ENCODE results near the gene PPP2R5C. TPM values are rescaled to one million over a fixed set of nuclear protein-coding genes. Genes with fewer than 3 reads are reported as not detected.

The PPP2R5C gene
- total RNA-seq, 1 donor from 2014 or later, result 155 TPM

DNA sequence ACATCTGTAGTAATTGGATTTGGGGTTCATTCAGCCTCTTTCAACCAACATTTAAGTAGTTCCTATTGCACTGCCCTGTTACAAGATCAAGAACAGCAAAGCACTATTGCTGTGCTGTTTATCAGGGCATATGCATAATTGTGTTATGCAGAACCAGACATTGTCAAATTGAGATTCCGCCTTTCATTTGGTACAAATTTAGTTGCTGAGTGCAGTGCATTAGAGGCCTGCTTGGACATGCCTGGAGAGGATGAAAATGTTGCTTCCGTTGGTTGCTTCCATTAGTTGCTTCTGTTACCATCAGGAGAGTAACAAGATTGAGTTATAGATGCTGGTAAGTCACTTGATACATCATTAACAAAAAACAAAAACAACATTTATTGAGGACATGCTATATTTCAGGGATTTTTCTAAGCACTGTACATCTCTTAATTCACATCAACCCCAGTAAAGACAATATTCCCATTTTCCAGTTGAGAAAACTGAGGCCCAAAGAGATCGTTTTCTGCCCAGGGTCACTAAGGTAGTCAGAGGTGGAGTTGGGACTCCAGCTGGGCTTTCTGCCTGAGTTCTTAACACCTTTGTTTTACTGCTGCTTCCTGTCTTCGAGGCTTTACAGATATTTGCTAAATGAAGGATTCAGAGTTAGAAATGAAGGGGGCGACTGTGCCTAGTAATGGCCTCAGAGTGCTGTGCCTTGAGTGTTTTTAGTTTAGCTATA lies 79.3 kb downstream of the PPP2R5C start:
- DNase-seq (ENCODE audit: low spot score), result no peak

DNA sequence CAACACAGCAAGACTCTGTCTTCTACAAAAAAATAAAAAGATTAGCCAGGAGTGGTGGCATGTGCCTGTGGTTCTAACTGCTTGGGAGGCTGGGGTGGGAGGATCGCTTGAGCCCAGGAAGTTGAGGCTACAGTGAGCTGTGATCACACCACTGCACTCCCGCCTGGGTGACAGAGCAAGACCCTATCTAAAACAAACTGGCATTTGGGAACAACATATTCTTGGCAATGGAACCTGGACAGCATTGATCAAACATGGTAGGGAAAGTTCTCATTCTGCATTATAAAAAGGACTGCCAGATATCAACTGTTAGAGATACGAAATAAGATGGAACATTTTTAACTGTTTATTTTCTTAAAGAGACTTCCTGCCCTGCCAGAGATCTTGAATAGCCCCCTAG lies 81.5 kb downstream of the PPP2R5C start:
- no peak for DNase-seq (ENCODE audit: low spot score)

DNA sequence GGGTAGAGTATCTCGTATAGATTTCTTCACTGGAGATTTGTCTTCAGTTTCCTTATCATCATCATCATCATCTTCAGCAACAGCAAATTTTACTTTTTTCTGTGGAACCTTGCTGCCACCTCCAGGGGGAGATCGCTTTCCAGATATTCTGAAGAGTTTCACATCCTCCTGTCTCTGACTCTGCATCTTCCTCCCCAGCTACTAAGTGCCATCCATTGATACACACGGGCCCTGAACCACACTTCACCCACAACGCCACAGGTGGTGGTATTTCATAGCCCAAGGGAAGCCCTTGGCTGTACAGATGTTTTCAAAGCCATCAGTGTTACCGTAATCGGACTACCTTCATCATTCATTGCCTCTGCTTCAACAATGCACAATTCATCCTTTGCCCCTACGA lies 82.2 kb downstream of the PPP2R5C start:
- no peak for DNase-seq (ENCODE audit: low spot score)

DNA sequence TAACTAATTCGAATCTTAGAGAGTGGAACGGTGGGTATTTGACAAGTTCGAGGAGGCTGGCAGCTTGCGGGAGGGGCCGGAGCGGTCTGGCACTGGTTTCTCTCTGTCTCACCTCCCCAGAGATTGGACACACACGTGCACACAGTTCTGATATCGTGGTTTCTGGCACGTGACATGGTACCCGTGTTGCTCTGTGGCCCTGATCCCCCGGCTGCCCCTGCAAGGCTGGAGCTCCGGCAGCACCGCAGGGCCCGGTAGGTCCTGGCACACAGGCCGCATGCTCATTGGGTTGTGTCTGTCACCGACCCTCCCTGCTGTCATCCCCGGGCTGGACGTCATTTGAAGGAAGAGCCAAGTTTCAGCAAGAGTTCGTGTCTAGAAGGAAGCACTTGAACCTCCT lies 82.7 kb downstream of the PPP2R5C start:
- DNase-seq (ENCODE audit: low spot score), result no peak

DNA sequence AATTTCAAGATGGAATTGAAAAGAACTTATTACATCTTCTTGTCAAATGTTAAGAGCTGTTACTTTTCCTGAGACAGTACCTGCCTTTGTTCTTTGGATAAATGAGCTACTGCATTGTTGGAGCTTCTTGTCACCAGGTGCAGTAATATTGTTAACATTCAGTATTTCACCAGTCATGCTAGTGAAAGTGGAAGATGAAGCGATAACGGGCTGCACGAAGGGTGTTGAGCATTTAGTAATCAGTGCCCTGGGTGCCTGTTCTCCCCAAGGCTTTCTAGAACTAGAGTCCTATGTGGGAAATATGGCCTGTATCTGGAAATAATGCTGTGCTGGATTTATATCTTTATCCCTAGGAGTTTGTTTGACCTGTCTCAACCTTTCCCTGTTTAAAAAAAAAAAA lies 83.2 kb downstream of the PPP2R5C start:
- no peak for DNase-seq (ENCODE audit: low spot score)

DNA sequence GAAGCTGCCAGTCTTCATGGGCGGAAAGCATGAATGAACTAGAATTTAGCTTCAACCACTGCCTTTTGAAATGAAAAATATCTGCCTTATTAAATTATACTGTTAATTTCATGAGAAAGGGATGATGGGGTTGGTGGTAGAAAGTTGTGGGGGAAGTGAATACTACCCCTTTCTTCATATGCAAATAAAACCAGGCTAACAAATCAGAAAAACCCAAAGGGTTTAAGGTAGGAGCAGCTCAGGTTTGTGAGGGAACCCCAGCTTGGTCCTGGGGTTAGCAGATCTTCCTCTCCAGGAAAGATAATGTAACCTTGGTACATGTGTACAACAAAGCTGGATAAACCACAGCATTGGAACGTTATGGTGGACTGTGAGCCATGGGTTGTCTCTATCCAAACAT lies 84.0 kb downstream of the PPP2R5C start:
- DNase-seq (ENCODE audit: low spot score), result no peak

DNA sequence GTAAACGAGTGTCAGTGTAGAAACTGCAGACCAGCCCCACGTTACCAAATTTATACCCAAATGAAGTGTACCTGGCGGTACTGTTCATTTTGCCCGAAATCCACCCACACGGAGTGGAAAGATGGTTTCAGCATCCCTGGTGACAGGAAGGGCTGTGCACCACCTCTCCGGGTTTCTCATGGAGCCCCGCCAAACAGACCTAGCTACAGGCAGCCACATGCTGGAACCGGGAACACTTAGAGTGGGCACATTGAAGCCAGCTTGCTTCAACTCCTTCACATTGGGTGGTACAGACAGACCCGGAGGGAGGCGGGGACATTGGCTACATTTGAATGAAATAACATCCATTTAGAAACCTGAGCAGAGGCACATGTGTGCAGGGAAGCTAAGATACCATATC lies 84.4 kb downstream of the PPP2R5C start:
- DNase-seq (ENCODE audit: low spot score), result no peak

DNA sequence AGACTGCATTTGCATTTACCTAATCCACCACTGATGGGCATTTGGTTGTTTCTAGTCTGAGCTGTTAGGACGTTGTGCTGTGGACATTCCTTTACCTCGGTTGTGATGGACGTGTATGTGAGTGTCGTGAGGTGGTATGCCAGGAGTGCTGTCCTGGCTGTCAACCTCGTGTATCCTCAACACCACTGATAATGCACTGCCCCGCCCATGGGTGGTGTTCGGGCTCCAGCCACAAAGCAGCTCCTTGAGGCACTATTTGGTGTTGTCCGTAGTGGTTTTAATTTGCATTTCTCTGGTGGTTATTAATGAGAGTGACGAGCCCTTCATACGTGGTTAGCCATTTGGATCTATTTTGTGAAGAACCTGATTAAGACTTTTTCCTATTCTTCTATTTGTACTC lies 87.6 kb downstream of the PPP2R5C start:
- DNase-seq (ENCODE audit: low spot score), result no peak

DNA sequence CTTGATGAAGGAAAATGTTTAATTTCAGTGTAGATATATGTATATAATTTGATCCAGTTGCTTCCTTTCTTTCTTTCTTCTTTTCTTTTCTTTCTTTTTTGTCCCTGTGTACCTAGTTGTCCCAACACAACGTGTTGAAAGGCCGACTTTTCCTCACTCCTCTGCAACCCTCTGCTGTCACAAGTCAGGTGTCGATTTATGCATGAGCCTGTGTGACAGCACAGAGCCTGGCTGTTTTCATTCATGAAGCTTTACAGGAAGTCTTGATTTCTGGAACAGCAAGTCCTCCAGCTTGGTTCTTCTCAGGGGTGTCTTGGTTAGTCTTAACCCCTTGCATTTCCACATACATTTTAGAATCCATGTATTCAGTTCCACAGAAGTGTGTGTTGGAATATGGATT lies 88.1 kb downstream of the PPP2R5C start:
- no peak for DNase-seq (ENCODE audit: low spot score)

DNA sequence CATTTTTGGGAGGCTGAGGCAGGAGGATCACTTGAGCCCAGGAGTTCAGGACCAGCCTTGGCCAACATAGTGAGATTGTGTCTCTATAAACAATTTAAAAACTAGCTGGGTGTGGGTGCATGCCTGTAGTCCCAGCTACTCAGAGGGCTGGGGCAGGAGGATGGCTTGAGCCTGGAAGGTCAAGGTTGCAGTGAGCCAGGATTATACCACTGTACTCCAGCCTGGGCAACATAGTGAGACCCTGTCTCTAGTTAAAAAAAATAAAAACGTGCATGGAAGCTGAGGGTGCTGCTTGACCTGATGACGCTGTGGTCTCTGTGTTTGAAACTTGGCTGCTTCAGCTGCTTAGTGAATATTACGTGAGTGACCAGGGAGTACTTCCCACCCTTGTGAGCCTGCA lies 89.7 kb downstream of the PPP2R5C start:
- DNase-seq (ENCODE audit: low spot score), result no peak

DNA sequence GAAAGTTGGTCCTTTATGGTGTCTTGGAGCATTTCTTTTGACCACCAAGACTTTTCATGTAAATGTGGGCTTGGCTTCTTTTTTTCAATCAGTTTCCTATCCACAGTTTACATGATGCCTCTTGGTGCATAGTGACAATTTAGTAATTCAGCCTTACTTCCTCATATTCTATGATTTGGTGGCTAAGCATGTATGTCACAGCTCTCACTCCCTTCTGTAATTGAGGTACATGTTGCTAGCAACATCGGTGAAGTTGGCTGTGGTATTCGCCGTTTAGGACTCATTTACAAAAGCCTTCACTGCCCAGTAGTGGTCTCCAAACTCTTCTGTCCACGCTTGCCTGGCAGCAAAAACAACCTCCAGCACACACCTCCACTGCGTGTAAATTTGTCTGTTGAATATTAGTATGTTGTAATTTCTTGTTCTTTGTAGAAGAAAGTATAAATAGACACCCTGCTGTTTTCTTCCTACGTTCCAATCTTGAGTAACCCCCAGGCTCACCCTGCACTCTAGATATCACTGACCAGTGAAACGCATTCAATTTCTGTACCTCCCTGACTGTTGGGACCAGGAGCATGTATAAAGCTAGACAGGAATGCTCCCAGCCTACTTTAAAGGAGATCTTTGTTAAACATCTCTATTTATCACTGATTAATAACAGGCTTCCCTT lies 90.4 kb downstream of the PPP2R5C start:
- no peak for DNase-seq (ENCODE audit: low spot score)

DNA sequence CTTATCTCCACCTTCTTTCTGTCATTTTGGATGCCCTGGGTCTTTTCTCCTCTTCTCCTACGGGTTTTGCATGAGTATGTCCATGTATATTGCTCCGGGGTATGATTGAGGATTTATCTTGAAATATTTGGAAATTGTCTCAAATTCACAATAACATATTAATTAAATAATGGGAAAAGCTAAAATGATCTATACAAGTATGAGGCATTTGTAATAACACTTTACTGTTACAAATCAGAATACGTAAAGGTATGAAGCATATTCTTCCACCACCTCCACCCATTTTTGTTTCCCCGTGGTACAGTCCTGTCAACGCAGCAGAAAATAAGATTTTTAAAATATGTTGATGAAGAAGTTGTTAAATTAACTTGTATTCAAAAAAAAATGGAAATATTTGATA lies 91.3 kb downstream of the PPP2R5C start:
- DNase-seq (ENCODE audit: low spot score), result no peak

DNA sequence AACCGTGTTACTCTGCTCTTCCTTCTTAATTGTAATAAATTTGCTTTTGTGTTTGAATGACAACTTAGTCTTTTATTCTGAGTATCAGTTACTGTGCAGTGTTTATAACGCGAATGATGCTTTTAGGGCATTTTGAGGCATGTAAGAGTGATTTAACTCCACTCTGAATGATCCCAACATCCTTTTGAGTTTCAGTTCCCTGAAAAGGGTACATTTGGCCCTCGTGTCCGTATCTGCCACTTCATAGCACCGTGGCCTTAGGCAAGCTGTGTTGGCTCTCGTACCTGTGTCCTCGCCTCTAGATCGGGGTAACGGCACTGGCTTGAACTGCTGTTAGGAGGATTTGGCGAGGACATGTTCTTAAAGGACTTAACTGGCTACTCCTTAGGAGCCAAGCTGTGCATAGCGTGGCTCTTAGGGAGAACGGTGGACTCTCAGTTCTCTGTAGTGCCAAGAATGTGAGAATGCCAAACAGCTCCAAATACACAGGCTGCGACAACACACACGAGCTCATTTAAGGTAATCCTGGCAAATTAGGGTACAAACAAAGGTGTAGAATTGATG lies 92.0 kb downstream of the PPP2R5C start:
- DNase-seq (ENCODE audit: low spot score), result no peak

DNA sequence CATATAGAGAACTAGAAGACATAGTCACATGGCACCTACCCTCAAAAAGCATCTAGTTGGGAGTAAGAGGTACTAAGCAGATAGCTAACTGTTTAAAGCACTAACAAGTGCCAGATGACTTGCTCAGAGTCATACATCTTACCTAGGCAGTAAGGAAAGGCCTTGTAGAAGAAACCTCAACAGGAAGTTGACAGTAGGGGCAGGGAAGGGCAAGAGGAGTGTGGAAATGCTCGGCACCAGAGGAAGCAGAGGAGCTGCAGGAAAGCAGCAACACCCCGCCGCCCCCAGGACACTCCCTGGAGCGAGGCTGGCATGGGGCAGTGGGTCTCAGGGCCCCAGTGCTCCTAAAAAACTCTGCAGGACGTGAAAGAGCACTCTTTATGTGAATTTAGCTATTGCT lies 92.9 kb downstream of the PPP2R5C start:
- DNase-seq (ENCODE audit: low spot score), result no peak

DNA sequence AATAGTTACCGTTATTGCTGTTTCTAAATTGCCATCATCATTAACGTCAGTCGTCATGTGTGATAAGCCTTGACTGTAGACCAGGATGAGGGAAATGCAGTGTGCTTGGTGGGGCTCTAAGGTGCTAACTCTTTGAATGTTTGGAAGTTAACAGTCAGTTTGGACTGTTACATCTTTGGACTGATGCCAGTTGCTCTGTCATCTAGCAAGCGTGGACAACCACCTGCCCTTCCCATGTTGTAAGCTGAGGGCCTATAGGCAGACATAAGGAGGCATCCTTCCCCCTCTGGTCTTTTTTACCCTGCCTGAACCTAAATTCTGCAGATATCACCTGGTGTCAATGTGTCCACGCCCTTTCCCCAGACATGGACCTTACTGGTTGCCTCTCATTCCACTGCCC lies 94.4 kb downstream of the PPP2R5C start:
- DNase-seq (ENCODE audit: low spot score), result no peak

DNA sequence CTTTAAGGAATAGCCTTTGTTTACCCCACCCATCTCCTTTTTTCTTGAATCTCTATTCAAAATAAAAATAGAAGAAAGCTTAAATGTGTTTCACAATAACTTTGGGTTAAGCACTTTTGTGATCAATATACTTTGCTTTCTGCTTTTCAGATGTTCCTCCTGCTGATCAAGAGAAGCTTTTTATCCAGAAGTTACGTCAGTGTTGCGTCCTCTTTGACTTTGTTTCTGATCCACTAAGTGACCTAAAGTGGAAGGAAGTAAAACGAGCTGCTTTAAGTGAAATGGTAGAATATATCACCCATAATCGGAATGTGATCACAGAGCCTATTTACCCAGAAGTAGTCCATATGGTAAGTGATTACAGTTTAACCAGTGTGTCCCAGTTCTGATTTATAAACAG lies 95.0 kb downstream of the PPP2R5C start:
- DNase-seq (ENCODE audit: low spot score), result no peak

DNA sequence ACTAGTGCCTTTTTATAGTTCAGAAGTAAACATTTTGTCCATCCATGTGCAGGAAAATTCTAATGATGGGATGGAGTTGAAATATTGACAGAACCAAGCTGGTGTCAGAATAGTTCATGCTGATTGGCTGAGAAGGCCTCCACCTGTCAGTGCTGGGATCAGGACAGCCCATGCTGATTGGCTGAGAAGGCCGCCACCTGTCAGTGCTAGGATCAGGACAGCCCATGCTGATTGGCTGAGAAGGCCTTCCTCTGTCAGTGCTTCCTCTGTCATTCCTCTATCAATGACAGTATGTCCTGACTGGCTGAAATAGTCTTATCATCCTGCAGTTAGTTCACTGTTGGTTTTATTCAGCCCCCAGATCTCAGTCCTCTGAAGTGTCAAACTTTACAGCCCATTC lies 95.7 kb downstream of the PPP2R5C start:
- DNase-seq (ENCODE audit: low spot score), result peak; percentile 20

DNA sequence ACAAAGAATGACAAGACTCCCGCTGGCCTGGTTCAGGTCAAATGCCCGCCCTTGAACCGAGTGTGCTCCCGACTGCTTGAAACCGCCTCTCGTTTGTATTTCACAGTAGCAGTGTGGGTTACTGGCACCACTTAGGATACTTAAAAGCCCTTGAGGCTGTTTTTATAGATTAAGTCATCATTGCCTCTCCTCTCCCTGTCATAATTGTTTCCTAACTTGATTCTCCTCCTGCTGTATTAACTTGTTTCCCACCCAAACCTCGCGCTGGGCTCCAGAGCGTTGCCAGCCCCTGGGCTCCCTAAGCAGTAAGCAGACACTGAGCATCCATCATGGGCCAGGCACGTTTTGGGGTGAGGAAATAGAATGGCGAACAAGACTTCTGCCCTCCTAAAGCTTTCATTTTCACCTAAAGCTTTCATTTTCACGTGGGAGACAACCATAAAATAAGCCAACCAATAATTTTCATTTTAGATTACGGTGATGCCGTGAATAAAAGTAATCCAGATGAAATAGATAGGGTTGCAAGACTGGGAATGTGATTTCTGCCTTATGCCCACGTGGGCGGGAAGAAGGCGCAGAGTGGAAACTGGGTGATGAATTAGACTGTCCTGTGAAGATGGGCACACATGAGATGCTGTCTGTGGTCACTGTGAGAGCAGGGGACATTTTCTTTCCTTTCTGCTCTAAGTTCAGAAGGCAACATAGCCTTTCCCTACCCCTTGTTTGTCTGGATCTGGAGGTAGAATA lies 97.5 kb downstream of the PPP2R5C start:
- DNase-seq (ENCODE audit: low spot score), result peak; percentile 28

DNA sequence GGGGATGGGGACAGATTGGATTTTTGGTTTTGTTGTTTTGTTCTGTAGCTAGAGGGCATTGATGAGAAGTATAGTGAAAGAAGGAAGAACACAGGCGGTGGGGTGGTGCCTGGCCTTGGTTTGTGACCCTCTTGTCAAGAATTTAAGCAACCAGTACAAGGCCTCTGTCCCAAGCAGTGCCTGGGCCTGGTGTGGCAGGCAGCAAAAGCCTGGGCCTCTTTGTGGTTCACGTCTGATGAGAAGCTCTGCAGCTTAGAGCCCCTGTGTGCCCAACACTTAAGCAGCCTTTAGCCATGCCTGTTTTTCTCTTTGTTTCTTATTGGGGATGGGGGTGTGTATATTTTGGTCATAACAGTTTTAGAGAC lies 98.0 kb downstream of the PPP2R5C start:
- DNase-seq (ENCODE audit: low spot score), result peak; percentile 38

DNA sequence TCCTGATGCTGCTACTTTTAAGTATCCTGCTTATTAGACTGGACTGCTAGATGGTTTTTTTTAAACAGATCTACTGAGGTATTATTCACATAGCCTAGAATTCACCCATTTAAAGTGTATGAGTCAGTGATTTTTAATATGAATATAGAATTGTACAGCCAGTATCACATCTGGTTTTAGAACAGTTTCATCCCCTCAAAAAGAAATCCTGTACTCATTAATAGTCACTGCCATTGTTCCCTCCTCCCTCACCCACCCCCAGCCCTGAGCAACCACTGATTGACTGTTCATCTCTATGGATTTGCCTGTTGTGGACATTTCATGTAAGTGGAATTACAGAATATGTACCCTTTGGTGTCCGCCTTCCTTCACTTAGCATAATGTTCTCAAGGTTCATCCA lies 98.4 kb downstream of the PPP2R5C start:
- peak; percentile 10 for DNase-seq (ENCODE audit: low spot score)

DNA sequence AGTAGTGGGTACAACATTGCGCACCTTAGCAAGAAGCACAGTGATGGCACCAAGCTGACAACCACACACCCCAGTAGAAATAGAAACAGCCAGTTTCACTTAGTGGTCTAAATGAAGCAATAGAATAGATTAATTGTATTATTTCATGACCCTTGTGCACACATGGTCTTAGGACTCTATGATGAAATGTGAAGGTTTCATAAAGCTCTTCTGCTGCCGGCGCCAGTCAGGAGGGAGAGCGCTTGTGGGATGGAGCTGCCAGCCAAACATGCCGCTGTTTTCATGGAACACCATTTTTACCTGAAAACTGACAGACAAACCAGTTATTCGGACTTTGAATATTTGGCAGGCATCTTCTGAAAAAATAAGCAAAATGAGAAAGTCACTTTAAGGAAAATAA lies 100.0 kb downstream of the PPP2R5C start:
- DNase-seq (ENCODE audit: low spot score), result peak; percentile 27

DNA sequence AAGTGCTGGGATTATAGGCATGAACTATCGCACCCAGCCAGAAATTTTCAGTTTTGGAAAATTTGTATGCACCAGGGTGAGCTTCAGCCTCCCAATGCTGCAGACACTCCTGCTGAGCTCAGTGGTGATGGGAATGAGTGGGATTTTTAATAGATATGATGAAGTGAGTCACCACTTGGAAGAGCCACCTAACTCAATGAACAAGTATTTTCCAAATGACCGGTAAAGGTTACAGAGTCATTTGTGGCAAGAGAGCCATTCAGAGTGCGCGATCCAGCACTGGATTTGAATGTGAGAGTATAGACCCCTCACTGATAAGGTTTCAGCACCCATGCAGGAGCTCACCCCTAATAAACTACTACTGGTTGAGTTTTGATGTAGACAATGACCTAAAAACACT lies 100.7 kb downstream of the PPP2R5C start:
- peak; percentile 7 for DNase-seq (ENCODE audit: low spot score)

DNA sequence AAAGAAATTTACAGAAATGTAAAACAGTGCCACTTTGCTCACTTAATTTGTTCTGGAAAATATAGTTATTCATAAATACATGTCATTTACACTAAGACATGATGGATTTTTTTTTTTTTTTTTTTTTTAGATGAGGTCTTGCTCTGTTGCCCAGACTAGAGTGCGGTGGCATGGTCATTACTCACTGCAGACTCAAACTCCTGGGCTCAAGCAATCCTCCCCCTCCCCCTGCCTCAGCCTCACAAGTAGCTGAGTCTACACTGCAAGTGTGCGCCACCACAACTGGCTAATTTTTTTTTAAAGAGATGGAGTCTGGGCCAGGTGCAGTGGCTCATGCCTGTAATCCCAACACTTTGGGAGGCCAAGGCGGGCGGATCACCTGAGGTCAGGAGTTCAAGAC lies 101.2 kb downstream of the PPP2R5C start:
- DNase-seq (ENCODE audit: low spot score), result no peak

Measured in ureter (tissue), 1 donor.